GM12873 (cell line): ENCODE data around the gene NKTR.

Source experiments
- CTCF ChIP-seq: IDR thresholded peaks from 2 replicates; pipeline ENCODE4 v1.5.1; 2012; ENCODE audit warnings: low read depth, mild to moderate bottlenecking, moderate library complexity, low read length, control low read depth; ENCODE audit not compliant: insufficient read depth; ENCODE audit errors: missing control alignments

NKTR gene

DNA sequence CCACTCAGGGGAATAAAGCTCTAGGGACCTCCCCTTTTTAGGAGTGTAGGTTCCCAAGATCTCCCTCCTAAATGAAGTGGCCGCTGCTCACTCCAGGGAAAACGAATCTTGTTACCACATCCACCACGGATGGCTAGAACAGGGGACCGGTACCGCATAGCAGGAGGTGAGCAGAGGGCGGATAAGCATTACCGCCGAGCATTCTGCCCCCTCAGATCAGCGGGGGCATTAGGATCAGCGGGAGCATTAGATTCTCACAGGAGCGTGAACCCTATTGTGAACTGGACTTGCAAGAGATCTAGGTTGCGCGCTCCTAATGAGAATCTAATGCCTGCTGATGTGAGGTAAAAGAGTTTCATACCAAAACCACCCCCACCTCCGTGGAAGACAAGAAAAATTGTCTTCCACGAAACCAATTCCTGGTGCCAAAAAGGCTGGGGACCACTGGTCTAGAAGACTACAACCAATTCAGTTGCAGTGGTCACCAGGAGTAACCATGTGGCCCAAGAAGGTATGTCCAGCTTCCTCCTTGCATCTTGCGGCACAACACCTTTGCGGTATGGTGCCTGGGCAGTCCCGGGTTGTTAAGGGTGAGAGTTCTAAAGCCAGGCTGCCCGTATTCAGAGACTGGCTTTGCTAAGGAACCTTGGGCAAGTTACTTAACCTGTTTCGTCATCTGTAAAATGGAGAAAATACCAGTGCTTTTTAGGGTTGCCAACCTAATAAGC, 10.9 kb upstream of the NKTR start:
- TF ChIP-seq CTCF = no peak

GRCh38 chr3:42590989-42591756, 9.3 kb upstream of the NKTR start:
- no peak for TF ChIP-seq CTCF

GRCh38 chr3:42591811-42592210, 8.7 kb upstream of the NKTR start:
- no peak for TF ChIP-seq CTCF

GRCh38 chr3:42593635-42594034, 6.9 kb upstream of the NKTR start:
- no peak for TF ChIP-seq CTCF

DNA sequence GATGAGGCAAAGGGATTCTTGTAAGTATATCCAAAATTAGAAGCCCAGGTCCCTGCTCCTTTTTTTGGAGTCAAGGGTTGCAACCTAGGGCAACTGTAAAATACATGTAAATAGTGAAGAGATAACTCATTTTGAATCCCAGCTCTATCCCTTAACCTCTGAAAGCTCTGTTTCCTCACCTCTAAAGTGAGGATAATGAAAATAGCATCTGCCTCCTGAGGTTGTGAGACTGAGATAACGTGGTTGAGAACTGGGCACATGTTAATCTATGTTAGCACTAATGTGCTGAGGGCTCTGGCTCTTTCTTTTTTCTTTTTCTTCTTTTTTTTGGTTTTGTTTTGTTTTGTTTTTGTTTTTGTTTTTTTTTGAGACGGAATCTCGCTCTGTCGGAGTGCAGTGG, 4.8 kb upstream of the NKTR start:
- no peak for TF ChIP-seq CTCF

GRCh38 chr3:42600958-42601675, 631 bp downstream of the NKTR start:
- TF ChIP-seq CTCF = peak; percentile 39
